Fibroblast of villous mesenchyme (primary cell): Measurements from ENCODE around the gene BTBD16. TPM values are rescaled to one million over a fixed set of nuclear protein-coding genes. Genes with fewer than 3 reads are reported as not detected.
A peak's percentile ranks its signal among the peaks of the same experiment; 100 is the strongest.

Experiments
- DNase-seq: peaks from one replicate; pipeline ENCODE4 v3.0.0-alpha.2; 2010; ENCODE audit warnings: low read depth
- H3K4me3 ChIP-seq: 2 replicates; pipeline ENCODE4 v1.5.1; 2011; ENCODE audit warnings: low read depth, mild to moderate bottlenecking, low read length
- CTCF ChIP-seq: IDR thresholded peaks from 2 replicates; pipeline ENCODE4 v1.5.1; 2012; ENCODE audit warnings: low read depth, mild to moderate bottlenecking, low read length; ENCODE audit not compliant: insufficient read depth
- total RNA-seq: library from RNA; depleted of rRNA; stranded (reverse); fragments of >200 nt; gene quantifications from 2 replicates; pipeline ENCODE4 v1.2.3, GENCODE V29; 2012

Gene BTBD16
- total RNA-seq, 1 donor, result not detected

DNA sequence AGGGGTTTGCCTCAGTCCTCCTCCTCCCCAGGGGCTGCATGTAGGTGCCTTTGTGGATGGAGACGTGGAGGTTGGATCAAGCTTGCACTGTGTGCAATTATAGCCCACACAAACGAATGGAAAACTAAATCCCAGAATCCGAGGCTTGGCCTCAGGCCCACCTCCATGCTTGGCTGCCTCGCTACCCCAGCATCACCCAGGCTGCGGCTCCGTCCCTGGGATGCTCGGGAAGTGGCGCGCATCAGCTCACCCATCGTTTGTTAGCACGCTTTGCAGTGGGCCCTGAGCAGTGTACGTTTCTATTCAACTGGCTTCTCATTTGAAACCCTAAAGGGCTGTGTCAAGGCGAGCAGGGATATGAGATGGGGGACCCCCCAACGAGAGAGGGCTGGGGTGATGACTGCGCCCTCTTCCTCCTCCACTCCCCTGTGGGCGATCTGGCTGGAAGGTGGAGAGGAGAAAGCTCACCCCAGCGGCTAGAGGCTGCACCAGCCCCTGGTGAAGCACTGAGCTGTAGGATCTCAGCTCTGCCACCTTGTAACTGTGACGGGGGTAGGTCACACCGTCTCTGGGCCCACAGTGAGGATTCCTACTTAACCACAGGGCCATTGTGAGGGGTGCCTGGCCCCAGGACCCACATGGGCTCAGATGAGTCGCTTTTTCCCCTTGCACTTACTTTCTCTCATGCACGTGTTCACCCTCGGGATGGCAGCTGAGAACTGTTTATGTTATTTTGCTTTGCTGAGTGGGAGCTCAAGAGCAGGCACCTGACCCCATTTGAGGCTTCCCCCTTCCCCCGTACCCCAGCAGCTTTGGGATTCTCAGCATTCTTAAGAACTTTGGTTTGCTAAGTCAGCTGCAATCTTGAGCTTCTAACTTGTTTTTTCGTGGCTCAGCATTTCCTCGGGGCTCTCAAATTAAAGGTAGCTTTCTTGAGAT lies 12.7 kb upstream of the BTBD16 start:
- no peak overlapping the region for H3K4me3 ChIP-seq
- TF ChIP-seq CTCF, result no peak
- peak; percentile 64 for DNase-seq

- H3K4me3 ChIP-seq, result no peak overlapping the region
- no peak for DNase-seq
- TF ChIP-seq CTCF, result no peak
These were observed 12.0 kb upstream of the BTBD16 start for GRCh38 chr10:122259075-122259466.

DNA sequence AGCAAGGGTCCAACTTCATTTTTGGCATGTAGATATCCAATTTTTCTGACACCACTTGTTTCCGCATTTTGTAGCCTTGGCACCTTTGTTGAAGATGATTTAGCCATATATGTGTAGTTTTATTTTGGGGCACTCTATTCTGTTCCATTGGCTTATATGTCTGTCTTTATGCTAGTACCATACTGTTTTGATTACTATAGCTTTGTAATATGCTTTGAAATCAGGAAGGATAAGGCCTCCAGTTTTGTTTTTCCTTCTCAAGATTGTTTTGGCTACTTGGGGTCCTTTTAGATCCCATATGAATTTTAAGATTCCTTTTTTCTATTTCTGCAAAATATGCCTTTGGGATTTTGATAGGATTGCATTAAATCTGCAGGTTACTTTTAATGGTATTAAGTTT lies 9.5 kb upstream of the BTBD16 start:
- no peak overlapping the region for H3K4me3 ChIP-seq
- no peak for TF ChIP-seq CTCF
- DNase-seq, result no peak

DNA sequence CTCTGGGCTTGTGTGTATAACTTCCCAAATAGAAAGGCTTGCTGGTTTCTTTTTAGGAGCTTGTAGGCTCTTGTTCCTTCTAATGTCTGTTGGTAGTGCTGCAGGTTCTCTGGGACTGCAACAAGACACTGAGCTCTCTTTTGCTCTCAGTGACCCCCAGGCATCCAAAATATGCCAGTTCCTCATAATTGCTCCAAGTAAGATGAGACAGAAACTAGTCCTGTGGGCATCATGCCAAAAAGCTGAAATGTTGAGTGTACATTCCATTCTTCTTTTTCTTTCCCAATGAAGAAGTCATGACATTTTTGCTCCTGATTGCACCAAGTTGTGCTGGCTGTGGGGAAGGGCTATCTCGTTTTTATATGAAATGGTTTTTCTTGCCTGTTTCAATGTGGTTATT lies 7.1 kb upstream of the BTBD16 start:
- DNase-seq, result peak; percentile 87
- no peak overlapping the region for H3K4me3 ChIP-seq
- no peak for TF ChIP-seq CTCF

DNA sequence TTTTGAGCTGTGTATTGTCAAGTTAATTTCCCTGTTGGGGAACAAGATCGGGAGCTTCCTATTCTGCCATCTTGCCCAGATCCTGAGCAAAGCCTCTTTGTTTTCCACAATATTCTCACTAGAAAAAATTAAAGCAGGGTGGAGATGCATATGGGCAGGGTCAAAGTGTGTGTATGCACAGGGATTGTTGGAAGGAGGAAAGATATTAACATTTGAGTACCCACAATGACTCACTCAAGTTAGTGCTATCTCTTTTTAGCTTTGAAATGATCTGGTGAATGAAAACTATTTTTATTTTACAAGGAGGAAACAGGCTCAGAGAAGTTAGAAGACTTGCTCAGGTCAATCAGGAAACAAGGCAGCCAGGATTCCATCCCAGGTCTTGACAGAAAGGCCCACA lies 6.7 kb upstream of the BTBD16 start:
- DNase-seq, result peak; percentile 44
- H3K4me3 ChIP-seq, result no peak overlapping the region

GRCh38 chr10:122264931-122265330 lies 6.2 kb upstream of the BTBD16 start:
- no peak for DNase-seq
- TF ChIP-seq CTCF, result no peak
- no peak overlapping the region for H3K4me3 ChIP-seq

More for the DNA sequence above, 6.7 kb upstream of the BTBD16 start:
- TF ChIP-seq CTCF, result no peak
